NT2/D1 (cell line): ENCODE measurements around the gene RHEB.

Experiments used
- DNase-seq: peaks from one replicate; pipeline ENCODE4 v3.0.0-alpha.2; 2011; ENCODE audit warnings: low read depth, low spot score
- H3K27me3 ChIP-seq: 2 replicates; pipeline ENCODE4 v1.6.0; 2011; ENCODE audit warnings: mild to moderate bottlenecking; ENCODE audit not compliant: insufficient read length, insufficient read depth
- H3K36me3 ChIP-seq: 2 replicates; pipeline ENCODE4 v1.6.1; 2011; ENCODE audit warnings: mild to moderate bottlenecking, low read length, mixed read lengths; ENCODE audit not compliant: insufficient read depth, insufficient read length
- H3K4me1 ChIP-seq: 2 replicates; pipeline ENCODE4 v1.5.1; 2011; ENCODE audit not compliant: insufficient read depth, insufficient read length
- H3K4me3 ChIP-seq: 2 replicates; pipeline ENCODE4 v1.5.1; 2011; ENCODE audit warnings: low read depth; ENCODE audit not compliant: insufficient read length
- H3K9ac ChIP-seq: 2 replicates; pipeline ENCODE4 v1.6.0; 2011; ENCODE audit warnings: low read depth; ENCODE audit not compliant: insufficient read length
- H3K9me3 ChIP-seq: 2 replicates; pipeline ENCODE4 v1.5.1; 2011; ENCODE audit warnings: mild to moderate bottlenecking, low read length; ENCODE audit not compliant: insufficient read depth
- SUZ12 ChIP-seq: IDR thresholded peaks from 2 replicates; pipeline ENCODE4 v1.6.1; 2011; ENCODE audit not compliant: insufficient read length, insufficient read depth; ENCODE audit errors: extremely low read depth
- YY1 ChIP-seq: IDR thresholded peaks from 2 replicates; pipeline ENCODE4 v1.6.1; 2011; ENCODE audit not compliant: insufficient read length, insufficient read depth
- ZNF274 ChIP-seq: IDR thresholded peaks from 2 replicates; pipeline ENCODE4 v1.6.1; 2011; ENCODE audit warnings: mild to moderate bottlenecking, low read depth, low read length

RHEB gene

GRCh38 chr7:151519765-151520418 lies at the start of gene RHEB:
Gene RHEB (minus strand): TSS chr7:151519895. CDS start chr7:151519511, 384 bp downstream.
- DNase-seq = peak; percentile 100
- no peaks in the 10 kb centered on the region for H3K36me3 ChIP-seq
- no peaks in the 10 kb centered on the region for H3K4me1 ChIP-seq
- peaks cover 9% of the 10 kb centered on the region; the same call in 1 of the 2 replicates for H3K9me3 ChIP-seq
- H3K4me3 ChIP-seq = peak within 1 kb of the TSS; percentile 47
- no peak for TF ChIP-seq ZNF274
- no peak for TF ChIP-seq SUZ12
- H3K27me3 ChIP-seq = no peaks in the 10 kb centered on the region
- H3K9ac ChIP-seq = peak within 1 kb of the TSS; percentile 92

- H3K4me3 ChIP-seq = no peak overlapping the region
- no peak for TF ChIP-seq SUZ12
- TF ChIP-seq ZNF274 = no peak
- TF ChIP-seq YY1 = no peak
- H3K27me3 ChIP-seq = no peaks in the 10 kb centered on the region
- H3K36me3 ChIP-seq = peaks cover 28% of the 10 kb centered on the region
- H3K9ac ChIP-seq = no peak overlapping the region
- no peak for DNase-seq
- no peaks in the 10 kb centered on the region for H3K4me1 ChIP-seq
- no peaks in the 10 kb centered on the region for H3K9me3 ChIP-seq
These were observed 47.2 kb upstream of the RHEB start for GRCh38 chr7:151566897-151567320.

- Histone ChIP-seq H3K9me3 (no peaks in the 10 kb centered on the region), H3K27me3 (no peaks in the 10 kb centered on the region), H3K9ac (no peak overlapping the region), H3K4me1 (no peaks in the 10 kb centered on the region), H3K4me3 (no peak overlapping the region), H3K36me3 (peaks cover 32% of the 10 kb centered on the region)
- TF ChIP-seq YY1 (no peak), SUZ12 (no peak), ZNF274 (no peak)
- no peak for DNase-seq
These were observed 45.8 kb upstream of the RHEB start for GRCh38 chr7:151565541-151565940.

GRCh38 chr7:151560243-151560642 lies 40.5 kb upstream of the RHEB start:
- Histone ChIP-seq H3K9ac (no peak overlapping the region), H3K9me3 (no peaks in the 10 kb centered on the region), H3K36me3 (peaks cover 39% of the 10 kb centered on the region), H3K27me3 (no peaks in the 10 kb centered on the region), H3K4me1 (no peaks in the 10 kb centered on the region), H3K4me3 (no peak overlapping the region)
- TF ChIP-seq ZNF274 (no peak), YY1 (no peak), SUZ12 (no peak)
- DNase-seq = no peak

- H3K4me3 ChIP-seq = no peak overlapping the region
- no peak overlapping the region for H3K9ac ChIP-seq
- H3K27me3 ChIP-seq = no peaks in the 10 kb centered on the region
- no peak for DNase-seq
- H3K36me3 ChIP-seq = peaks cover 36% of the 10 kb centered on the region
- TF ChIP-seq YY1 (no peak), SUZ12 (no peak), ZNF274 (no peak)
- H3K4me1 ChIP-seq = no peaks in the 10 kb centered on the region
- H3K9me3 ChIP-seq = no peaks in the 10 kb centered on the region
These were observed 40.0 kb upstream of the RHEB start for GRCh38 chr7:151559557-151560183.

- peaks cover 27% of the 10 kb centered on the region for H3K36me3 ChIP-seq
- H3K4me1 ChIP-seq = no peaks in the 10 kb centered on the region
- no peaks in the 10 kb centered on the region for H3K9me3 ChIP-seq
- no peak overlapping the region for H3K4me3 ChIP-seq
- H3K27me3 ChIP-seq = no peaks in the 10 kb centered on the region
- TF ChIP-seq SUZ12 = no peak
- TF ChIP-seq ZNF274 = no peak
- TF ChIP-seq YY1 = no peak
- DNase-seq = no peak
- no peak overlapping the region for H3K9ac ChIP-seq
These were observed 38.9 kb upstream of the RHEB start for GRCh38 chr7:151558575-151558974.

- Histone ChIP-seq H3K27me3 (no peaks in the 10 kb centered on the region), H3K4me3 (no peak overlapping the region), H3K9ac (no peak overlapping the region), H3K4me1 (peaks cover 8% of the 10 kb centered on the region), H3K9me3 (no peaks in the 10 kb centered on the region), H3K36me3 (peaks cover 24% of the 10 kb centered on the region)
- no peak for DNase-seq
- TF ChIP-seq ZNF274 = no peak
- TF ChIP-seq YY1 = no peak
- no peak for TF ChIP-seq SUZ12
These were observed 36.9 kb upstream of the RHEB start for GRCh38 chr7:151556592-151556991.
